SU-DHL-6 (cell line): ENCODE measurements around the gene INIP.

Source experiments
- H2AFZ ChIP-seq: fragments of 200-600 bp; sonication (generic); 2 replicates; pipeline ENCODE4 v1.6.1; 2014; ENCODE audit warnings: low read depth, mild to moderate bottlenecking, moderate library complexity, mixed read lengths, antibody characterized with exemption, low read length; ENCODE audit not compliant: severe bottlenecking
- H3F3A ChIP-seq: fragments of 200-600 bp; shearing (Covaris generic); 2 replicates; pipeline ENCODE4 v1.6.0; 2016; ENCODE audit warnings: antibody characterized with exemption, mild to moderate bottlenecking; ENCODE audit not compliant: insufficient read depth
- H3K27ac ChIP-seq: fragments of 200-600 bp; sonication (generic); 2 replicates; pipeline ENCODE4 v1.5.1; 2016; ENCODE audit warnings: low read depth, mild to moderate bottlenecking, low read length, moderate library complexity, mixed read lengths
- H3K27me3 ChIP-seq: fragments of 200-600 bp; sonication (generic), shearing (Covaris generic); 2 replicates; pipeline ENCODE4 v1.6.0; 2014; ENCODE audit warnings: mild to moderate bottlenecking, low read length
- H3K36me3 ChIP-seq: fragments of 200-600 bp; sonication (generic); 2 replicates; pipeline ENCODE4 v1.6.1; 2014; ENCODE audit warnings: mild to moderate bottlenecking, low read length, mixed read lengths
- H3K4me2 ChIP-seq: fragments of 300-600, 200-600 bp; shearing (Covaris generic), sonication (generic); 2 replicates; pipeline ENCODE4 v1.6.0; 2014; ENCODE audit warnings: low read length, low read depth, mild to moderate bottlenecking; ENCODE audit not compliant: poor library complexity, severe bottlenecking
- H3K4me3 ChIP-seq: fragments of 200-600 bp; sonication (generic); 2 replicates; pipeline ENCODE4 v1.5.1; 2014; ENCODE audit warnings: antibody characterized with exemption, low read length, mild to moderate bottlenecking, mixed read lengths; ENCODE audit not compliant: insufficient read depth, poor library complexity, severe bottlenecking
- H3K79me2 ChIP-seq: fragments of 200-600 bp; sonication (generic); 2 replicates; pipeline ENCODE4 v1.6.1; 2014; ENCODE audit warnings: mild to moderate bottlenecking, low read length, moderate library complexity; ENCODE audit not compliant: insufficient read depth
- H3K9ac ChIP-seq: fragments of 200-600 bp; sonication (generic); 2 replicates; pipeline ENCODE4 v1.7.0; 2014; ENCODE audit warnings: mild to moderate bottlenecking, low read length
- H3K9me2 ChIP-seq: fragments of 200-600 bp; sonication (generic); replicated peaks from 2 replicates; pipeline ENCODE4 v1.6.1; 2014; ENCODE audit warnings: low read length; ENCODE audit not compliant: insufficient read depth
- H3K9me3 ChIP-seq: fragments of 200-600 bp; sonication (generic); 2 replicates; pipeline ENCODE4 v1.6.1; 2014; ENCODE audit warnings: low read length, mixed read lengths; ENCODE audit not compliant: insufficient read depth
- H4K20me1 ChIP-seq: fragments of 200-600 bp; sonication (generic); 2 replicates; pipeline ENCODE4 v1.6.1; 2014; ENCODE audit warnings: low read depth, mild to moderate bottlenecking, antibody characterized with exemption, low read length, moderate library complexity, mixed read lengths
- EZH2phosphoT487 ChIP-seq: fragments of 200-600 bp; sonication (generic), shearing (Covaris generic); conservative IDR thresholded peaks from 2 replicates; pipeline ENCODE4 v1.6.1; 2018; ENCODE audit warnings: mild to moderate bottlenecking, antibody characterized with exemption, low read length, moderate library complexity, mixed read lengths
- TF ChIP-seq, protein P1 (sequence below): fragments of 200-600 bp; sonication (generic); IDR thresholded peaks from one replicate; pipeline ENCODE4 v1.5.1; 2017; ENCODE audit warnings: antibody characterized with exemption, mild to moderate bottlenecking, low read length, moderate library complexity; ENCODE audit not compliant: insufficient read depth, poor library complexity, severe bottlenecking

The INIP gene

GRCh38 chr9:112655668-112656067, 62.2 kb downstream of the INIP start:
- Histone ChIP-seq H3K27me3 (no peaks in the 10 kb centered on the region), H3K9me3 (no peaks in the 10 kb centered on the region), H4K20me1 (no peaks in the 10 kb centered on the region), H2AFZ (no peak overlapping the region), H3K79me2 (no peaks in the 10 kb centered on the region), H3K27ac (no peak overlapping the region), H3K9ac (no peak overlapping the region), H3K9me2 (no peaks in the 10 kb centered on the region), H3K4me2 (no peak overlapping the region), H3F3A (peaks cover 4% of the 10 kb centered on the region; the same call in 1 of the 2 replicates), H3K36me3 (no peaks in the 10 kb centered on the region), H3K4me3 (no peak overlapping the region)
- TF ChIP-seq, protein P1, sequence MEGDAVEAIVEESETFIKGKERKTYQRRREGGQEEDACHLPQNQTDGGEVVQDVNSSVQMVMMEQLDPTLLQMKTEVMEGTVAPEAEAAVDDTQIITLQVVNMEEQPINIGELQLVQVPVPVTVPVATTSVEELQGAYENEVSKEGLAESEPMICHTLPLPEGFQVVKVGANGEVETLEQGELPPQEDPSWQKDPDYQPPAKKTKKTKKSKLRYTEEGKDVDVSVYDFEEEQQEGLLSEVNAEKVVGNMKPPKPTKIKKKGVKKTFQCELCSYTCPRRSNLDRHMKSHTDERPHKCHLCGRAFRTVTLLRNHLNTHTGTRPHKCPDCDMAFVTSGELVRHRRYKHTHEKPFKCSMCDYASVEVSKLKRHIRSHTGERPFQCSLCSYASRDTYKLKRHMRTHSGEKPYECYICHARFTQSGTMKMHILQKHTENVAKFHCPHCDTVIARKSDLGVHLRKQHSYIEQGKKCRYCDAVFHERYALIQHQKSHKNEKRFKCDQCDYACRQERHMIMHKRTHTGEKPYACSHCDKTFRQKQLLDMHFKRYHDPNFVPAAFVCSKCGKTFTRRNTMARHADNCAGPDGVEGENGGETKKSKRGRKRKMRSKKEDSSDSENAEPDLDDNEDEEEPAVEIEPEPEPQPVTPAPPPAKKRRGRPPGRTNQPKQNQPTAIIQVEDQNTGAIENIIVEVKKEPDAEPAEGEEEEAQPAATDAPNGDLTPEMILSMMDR = no peak
- no peak for TF ChIP-seq EZH2phosphoT487

- TF ChIP-seq, protein P1 = no peak
- TF ChIP-seq EZH2phosphoT487 = no peak
- peaks cover 4% of the 10 kb centered on the region; the same call in 1 of the 2 replicates for H3F3A ChIP-seq
- no peak overlapping the region for H3K4me2 ChIP-seq
- H4K20me1 ChIP-seq = no peaks in the 10 kb centered on the region
- H3K27ac ChIP-seq = no peak overlapping the region
- no peaks in the 10 kb centered on the region for H3K79me2 ChIP-seq
- H3K27me3 ChIP-seq = no peaks in the 10 kb centered on the region
- H3K9me2 ChIP-seq = no peaks in the 10 kb centered on the region
- no peak overlapping the region for H3K4me3 ChIP-seq
- H3K36me3 ChIP-seq = 0 out of 2 replicates have a peak, but pooled peaks cover 2% of the 10 kb centered on the region
- H3K9me3 ChIP-seq = no peaks in the 10 kb centered on the region
- no peak overlapping the region for H2AFZ ChIP-seq
- H3K9ac ChIP-seq = no peak overlapping the region
Measured at GRCh38 chr9:112654282-112654681, 63.6 kb downstream of the INIP start.

- Histone ChIP-seq H3K27ac (no peak overlapping the region), H2AFZ (no peak overlapping the region), H3K27me3 (no peaks in the 10 kb centered on the region), H3K4me2 (no peak overlapping the region), H3K9ac (no peak overlapping the region), H3K79me2 (no peaks in the 10 kb centered on the region), H3K36me3 (0 out of 2 replicates have a peak, but pooled peaks cover 5% of the 10 kb centered on the region), H3K4me3 (no peak overlapping the region), H3K9me2 (no peaks in the 10 kb centered on the region), H3F3A (no peaks in the 10 kb centered on the region), H4K20me1 (no peaks in the 10 kb centered on the region), H3K9me3 (no peaks in the 10 kb centered on the region)
- no peak for TF ChIP-seq EZH2phosphoT487
- TF ChIP-seq, protein P1 = no peak
Measured at GRCh38 chr9:112648624-112649023, 69.3 kb downstream of the INIP start.
